NOMO-1 treated with DMSO at 0.1 percent for 48 hours (cell line): ENCODE measurements around the gene MFSD6.
"Not testable (repeated sequence)": the region's sequence is repeated elsewhere in the genome, so short reads cannot be mapped to it uniquely, and the experiment has no call there.

Experiments
- DNase-seq: peaks from one replicate; lab custom pipeline; 2025; ENCODE audit not compliant: unreplicated experiment; lab: John Stamatoyannopoulos, UW

MFSD6 gene

DNA sequence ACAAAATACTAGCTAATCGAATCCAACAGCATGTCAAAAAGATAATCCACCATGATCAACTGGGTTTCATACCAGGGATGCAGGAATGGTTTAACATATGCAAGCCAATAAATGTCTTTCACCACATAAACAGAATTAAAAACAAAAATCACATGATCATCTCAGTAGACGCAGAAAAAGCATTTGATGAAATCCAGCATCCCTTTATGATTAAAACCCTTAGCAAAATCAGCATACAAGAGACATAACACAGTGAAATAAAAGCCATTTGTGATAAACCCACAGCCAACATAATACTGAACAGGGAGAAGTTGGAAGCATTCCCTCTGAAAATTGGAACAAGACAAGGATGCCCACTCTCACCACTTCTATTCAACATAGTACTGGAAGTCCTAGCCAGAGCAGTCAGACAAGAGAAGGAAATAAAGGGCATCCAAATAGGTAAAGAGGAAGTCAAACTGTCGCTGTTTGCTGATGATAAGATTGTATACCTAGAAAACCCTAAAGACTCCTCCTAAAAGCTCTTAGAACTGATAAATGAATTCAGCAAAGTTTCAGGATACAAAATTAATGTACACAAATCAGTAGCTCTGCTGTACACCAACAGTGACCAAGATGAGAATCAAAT lies 86.6 kb downstream of the MFSD6 start:
- DNase-seq: not testable (repeated sequence)

DNA sequence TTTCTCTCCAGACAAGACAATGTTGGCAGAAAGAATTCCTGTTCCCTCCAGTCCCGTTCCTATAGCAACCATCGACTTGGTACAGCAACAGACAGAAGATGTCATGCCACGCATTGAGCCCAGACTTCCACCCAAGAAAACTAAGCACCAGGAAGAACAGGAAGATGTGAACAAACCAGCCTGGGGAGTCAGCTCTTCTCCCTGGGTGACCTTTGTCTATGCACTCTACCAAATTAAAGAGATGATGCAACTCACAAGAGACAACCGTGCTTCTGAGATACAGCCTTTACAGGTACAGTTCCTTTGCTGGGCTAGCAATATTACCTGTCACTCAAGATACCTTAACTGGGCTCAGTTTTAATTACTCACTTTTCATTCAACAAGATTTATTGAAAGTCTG lies 89.3 kb downstream of the MFSD6 start:
- no peak for DNase-seq

DNA sequence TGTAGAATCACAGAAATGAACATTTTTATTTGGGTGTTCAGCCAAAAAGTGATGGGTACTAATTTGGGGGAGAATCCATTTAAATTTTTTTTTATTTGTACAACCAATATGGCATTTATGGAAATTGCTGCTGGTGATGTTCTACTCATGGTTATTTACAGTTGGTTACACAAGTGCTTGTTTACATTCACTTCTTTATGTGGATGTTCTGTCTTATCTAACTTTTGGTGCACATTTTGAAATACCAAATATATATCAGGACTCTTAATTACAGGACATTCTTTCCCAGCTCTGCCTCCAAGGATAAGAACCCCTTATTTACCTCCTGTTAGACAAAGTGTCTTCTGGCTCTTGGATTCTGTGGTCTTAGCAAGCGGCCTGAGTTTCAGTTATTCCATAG lies 91.1 kb downstream of the MFSD6 start:
- DNase-seq: no peak

DNA sequence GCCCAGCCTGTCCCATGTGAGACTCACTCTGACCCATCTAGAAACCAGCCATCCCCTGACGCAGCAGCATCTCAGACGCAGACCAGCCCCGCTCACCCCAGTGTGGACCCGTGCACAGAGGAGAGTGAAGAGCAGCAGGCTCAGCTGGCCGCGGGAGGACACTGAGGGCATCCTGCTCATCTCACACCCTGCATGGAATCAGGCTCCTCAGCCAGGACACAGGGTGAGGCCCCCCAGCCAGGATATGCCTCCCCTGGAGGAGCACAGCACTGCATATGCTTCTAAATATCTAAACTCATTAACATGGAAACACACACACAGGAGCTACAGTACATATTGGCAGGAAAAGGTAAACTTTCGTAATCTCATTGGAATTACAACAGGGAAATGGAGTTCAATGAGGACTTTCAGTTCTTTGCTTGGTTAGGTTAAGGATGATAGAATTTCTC lies 91.9 kb downstream of the MFSD6 start:
- no peak for DNase-seq

DNA sequence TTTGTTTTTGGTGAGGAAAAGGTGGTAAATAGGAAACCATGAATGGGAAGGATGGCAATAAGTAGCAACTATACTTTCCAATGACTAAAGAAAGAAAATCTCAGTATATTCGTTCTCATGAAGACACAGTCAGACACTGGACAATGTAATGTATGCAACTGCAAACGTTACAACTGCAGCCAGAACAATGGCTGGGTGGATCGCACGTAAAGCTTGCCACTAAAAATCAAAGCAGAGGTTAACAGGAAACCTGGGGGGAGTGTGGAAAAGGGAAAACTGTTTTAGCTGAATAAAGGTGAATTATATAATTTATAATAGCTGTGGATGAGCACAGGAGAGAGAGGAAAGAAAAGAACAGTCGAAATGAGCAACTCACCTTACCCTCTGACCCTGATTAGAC lies 93.1 kb downstream of the MFSD6 start:
- no peak for DNase-seq

DNA sequence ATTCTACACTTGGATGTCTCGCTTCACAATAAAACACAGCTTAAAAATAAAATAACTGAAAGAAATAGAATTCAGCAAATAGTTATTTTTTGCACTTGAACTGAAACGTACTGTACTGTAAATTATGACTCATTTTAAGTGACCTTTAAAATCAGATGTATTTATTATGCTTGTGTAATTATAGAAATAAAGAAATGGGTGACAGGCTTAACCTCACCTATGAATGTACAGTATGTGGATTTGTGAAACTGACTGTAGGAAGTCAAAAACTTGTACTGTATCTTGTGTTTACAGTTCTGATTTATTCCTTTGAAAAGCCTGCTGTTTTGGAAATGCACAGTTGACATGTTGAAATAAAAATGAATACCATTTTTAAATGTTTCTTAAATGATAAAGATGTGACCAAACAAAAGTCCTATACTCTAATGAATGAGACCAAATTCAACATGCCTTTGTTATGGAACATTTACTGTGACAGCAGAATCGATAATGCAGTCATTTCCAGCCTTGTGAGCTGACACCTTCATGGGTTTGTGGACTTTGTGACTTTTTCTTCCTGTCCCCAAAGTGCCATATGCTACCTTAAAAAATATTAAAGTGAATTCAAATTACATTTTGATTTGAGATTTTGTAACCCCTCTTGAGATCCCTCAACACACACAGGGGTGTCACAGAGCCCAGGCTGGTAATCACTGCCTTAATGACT lies 93.7 kb downstream of the MFSD6 start:
- no peak for DNase-seq

DNA sequence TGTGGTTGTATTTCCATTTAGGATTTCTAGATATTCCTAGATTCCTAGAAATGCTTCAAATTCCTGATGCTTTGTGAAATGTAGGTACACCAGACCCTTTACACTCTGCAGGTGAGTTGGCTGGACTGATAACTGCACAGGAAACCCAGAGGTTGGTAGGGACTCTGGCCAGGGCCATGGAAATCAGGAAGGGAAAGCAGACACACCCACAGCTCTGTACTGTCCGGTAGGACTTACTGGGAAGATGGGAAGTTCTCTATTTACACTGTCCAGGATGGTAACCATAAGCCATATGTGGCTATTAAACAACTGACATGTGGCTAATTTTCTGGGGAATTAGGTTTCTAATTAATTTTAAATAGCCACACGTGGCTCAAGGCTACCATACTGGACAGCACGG lies 94.9 kb downstream of the MFSD6 start:
- no peak for DNase-seq

DNA sequence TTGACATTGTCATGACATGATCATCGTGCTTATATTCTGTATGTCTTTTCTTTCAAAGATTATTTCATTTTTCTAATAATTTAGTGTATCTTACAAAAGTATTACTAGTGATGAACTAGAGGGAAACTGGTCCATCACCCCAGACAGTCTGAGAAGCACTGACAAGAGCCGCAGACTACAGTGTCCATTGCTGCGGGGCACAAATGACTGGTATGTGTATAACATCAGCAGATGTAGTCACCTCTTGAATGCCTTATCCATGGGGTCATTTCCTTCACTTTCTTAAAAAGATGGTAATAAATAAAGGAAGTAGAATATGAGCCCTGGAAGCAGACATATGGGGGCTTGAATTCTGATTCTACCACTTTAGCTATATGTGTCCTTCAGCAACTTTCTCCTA lies 96.8 kb downstream of the MFSD6 start:
- DNase-seq: no peak

DNA sequence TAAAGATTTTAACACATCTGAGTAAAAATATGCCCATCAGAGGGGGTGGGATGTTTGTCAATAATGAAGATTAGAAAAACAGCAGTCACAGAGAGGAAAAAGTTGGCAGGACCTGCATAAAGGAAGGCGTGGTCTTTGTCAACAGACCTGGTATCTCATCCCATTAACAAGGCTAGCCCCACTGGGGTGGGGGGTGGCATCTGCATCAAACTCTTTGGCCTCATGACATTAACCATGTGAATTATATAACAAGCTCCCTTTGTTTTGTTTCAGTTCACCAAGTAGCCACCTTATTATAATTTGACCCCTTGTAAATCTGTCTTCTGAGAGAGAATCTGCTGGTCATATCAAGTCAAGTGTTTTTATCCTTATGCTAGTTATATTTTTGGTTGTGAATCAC lies 97.5 kb downstream of the MFSD6 start:
- no peak for DNase-seq

DNA sequence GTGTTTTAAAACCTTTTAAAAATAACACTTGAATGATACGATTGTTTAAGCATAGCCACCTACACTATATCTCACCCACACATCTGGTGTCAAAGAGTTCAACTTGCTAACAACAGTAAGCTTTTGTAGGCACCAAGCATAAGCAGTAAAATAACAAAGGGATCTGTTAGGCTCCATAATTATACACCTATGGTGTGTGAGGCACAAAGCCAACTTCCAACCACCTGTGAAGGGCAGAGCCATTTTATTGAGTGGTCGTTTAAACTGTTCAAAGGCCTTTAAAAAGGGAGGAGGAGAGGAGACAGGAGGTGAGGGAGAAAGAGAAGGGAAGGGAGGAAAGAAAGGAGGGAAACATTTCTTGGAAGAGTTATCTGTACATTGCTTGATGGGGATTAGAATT lies 98.5 kb downstream of the MFSD6 start:
- DNase-seq: no peak

DNA sequence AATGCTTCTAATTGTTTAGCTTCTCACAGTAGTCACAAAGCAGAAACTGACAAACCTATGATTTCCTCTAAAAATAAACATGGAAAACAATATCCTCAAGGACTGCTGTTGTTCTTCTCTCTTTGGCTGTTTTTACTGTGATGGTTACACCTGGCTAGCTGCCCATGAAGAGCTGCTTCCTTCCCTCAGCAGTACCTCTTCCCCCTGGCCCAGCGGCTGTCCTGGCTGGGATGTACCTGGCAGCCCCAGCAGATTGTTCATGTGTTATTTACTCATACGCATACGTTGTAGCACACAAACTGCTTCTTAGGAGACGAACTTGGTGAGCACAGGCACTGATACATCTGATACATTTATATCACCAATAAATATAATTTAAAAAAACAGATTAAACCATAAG lies 99.0 kb downstream of the MFSD6 start:
- DNase-seq: no peak

DNA sequence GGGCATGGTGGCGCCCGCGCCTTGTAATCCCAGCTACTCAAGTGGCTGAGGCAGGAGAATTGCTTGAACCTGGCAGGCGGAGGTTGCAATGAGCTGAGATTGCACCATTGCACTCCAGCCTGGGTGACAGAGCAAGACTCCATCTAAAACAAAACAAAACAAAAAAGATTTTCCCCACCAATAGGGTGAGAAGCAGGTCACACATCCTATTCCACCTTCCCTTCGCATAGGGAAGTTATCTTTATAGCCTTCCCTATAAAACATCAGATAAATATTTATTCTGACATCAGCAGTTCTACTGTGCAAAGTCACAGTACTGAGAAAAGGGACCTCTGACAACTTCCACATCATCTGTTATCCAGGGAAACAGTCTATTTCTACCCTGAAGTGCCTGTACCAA lies 101.7 kb downstream of the MFSD6 start:
- DNase-seq: not testable (repeated sequence)

DNA sequence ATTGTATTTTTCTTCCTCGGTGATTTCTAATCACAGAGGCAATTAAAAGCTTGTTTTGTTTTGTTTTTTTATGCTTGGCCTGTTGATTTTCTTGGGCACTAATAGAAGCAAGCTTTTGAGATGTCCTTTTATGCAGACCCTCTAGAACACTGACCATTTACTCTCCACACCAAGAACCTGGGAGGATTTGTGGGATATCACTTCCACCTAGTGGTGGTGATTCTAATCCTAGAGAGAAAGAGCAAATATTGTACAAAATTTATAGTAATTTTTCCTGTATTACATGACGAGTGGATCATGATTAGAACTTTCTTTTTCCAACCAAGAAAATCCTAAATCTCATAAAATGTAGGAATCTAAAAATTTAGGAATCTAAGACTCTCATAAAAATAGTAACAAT lies 102.9 kb downstream of the MFSD6 start:
- no peak for DNase-seq

DNA sequence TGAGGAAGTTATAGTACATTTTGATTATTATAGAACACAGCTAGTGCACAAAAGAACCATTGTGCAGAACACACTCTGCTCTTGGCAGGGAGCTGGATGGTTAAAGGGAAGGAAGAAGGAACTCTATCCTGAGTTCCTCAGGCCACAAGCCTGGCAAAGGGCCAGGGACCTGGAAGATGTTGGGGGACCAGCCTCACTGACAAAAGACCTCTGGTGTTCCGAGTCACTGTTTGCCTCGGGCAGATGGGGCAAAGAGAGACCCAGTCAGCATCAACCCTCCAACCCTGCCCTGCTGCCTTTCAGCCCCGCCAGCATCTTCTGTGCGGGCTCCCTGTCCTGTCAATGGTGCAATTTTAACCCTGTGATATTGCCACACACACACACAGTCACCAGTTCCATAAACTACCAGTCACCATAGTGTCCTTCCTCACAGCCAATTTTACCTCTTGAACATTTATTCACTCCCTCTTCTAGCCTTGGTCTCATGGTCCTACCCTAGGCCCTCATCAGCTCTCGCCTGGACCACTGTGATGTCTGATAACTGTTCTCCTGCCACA lies 104.5 kb downstream of the MFSD6 start:
- no peak for DNase-seq

DNA sequence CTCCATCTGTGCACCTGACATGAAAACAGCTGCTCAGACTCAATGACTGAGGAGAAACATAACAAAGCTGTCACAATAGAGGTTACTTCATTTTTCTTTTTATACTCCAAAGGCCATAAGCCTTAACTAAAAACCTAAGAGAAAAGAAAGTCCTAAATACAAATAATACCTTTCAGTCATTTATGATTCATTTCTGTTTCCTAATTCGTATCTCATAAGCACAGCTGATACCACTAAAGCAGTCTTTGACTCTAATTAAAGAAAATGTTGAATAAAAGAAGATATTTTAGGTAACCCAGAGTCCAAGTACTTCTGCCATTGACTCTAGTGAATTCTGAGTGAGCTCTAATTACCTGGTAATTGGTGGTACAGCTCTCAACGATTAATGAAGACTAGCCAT lies 105.7 kb downstream of the MFSD6 start:
- DNase-seq: no peak

DNA sequence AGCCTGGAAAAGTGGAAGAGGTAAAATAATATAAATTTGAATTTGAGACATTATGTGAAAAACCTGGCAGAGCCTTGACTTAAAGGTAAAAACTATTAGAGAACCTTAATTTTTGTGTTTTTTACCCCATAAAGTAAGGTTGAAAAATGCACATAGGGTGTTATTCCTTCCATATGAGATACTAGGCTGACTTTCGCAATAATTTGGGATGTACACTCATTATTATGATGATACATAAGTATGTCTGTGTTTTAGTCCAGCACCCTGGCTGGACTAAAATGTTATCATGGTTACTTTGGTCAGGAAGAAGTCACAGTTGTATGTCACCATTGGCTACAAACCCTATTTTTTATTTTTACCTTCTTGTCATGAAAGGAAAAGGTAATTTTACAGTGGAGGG lies 106.5 kb downstream of the MFSD6 start:
- DNase-seq: no peak

DNA sequence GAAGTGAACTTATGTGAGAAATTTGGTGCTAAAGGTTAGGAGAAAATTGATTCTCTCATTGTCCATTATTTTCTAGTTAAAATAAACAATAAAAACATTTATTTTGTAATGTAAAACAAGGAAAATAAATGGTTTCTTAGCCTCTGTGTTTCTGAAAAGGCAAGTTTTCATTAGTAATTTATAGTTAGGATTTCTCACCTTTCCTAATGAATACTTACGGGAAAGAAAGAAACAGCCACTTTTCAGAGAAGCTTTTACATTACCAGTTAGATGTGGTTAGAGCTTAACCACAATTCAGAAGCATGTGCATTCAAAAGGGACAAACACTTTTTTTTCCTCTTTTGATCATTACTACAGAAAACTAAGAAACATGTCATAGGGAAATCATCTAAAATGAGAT lies 107.5 kb downstream of the MFSD6 start:
- no peak for DNase-seq

DNA sequence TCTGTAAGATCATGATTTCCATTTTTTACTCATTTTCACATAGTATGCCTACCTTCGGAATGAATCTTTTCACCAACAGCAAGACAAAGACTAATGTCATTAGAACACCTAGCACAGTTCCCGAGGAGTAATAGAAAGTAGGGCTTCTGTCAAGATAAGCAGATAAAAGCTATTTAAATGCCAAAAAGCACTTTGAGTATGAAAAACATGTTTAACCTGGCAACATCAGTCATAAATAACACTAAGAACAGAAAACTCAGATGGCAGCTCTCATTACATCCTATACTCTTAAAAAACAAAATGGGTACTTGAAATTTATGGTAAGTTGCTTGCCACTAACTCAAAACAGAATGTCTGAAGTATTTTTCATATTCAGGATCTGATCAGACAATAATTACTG lies 109.3 kb downstream of the MFSD6 start:
- DNase-seq: no peak

DNA sequence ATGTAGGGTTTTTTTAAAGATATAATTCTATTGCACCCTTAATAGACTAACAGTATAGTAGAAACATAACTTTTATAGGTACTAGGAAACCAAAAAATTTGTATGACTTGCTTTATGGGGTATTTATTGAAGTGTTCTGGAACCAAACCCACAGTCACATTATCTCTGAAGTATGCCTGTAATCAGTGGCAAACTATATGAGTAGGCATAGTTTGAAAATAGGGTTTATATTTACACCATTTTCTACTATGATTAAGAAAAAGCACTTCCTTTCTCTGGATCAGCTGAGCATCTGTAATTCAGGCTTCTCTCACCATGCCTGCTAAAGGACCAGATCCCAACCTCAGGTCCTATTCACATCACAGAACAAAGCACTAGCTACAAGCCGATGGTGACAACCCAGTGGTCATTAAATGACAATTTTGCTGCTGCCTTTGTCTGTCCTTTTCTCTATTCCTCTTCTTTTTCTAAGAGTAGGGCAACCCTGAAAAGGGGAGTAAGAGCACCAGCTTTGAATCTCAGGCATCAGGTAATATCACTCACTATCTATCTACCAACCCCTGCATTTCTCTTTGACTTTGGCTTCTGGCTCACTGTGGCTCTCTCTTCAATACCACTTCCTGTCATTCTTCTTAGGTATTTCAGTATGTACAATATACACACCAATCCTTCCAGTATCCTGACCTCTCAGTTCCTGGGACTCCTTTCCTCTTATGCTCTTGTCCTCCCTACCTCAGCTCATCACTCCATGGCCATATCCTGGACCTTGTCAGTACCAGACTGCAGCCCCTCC lies 112.0 kb downstream of the MFSD6 start:
- DNase-seq: no peak

DNA sequence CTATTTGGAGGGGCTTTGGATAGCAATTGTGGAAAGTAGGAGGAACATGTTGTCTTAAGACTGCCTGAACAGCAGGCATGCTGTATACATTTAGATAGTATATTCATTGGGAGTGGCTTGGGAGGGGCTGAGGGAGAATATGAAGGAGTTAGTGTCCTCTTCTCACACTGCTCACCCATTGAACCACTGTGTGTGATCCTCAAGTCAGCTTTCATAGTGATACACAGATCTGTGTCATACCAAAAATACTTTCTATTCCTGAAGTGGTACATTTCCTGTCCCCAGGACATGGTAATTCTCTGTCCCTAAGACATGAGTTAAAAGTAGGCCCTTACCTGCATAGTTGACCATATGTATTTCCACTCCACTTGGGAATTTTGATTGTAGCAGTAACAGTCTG lies 116.8 kb downstream of the MFSD6 start:
- no peak for DNase-seq

DNA sequence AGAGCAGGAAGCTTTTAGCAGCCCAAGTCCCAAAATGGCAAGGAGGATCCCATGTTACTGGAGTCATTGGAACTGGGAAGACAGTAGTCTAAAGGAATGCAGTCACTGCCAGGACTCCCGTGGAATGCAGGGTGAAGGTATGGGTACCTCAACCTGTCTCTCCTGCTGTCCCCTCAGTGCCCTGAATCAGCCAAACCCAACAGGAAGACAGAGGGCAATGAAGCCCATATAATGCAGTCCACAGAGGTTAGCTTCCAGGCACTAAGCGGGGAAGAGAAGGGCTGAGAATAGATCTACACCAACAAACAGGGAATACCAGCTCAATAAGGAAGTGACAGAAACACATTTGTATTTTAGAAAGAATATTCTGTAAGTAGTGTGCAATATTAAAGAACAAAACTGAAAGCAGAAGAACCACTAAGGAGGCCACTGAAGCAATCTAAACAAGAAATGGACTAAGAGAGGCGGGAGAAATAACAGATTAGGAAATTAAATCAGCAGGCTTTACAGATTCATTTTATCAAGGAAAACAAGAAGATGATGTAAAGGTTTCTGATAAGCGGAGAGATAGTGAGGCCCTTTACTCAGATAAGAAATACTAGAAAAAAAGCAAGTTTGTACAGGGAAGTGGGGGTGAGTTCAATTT lies 118.1 kb downstream of the MFSD6 start:
- peak; percentile 79 for DNase-seq
